ENCODE data around the gene ZNF783.
"Not testable (repeated sequence)": the region's sequence is repeated elsewhere in the genome, so short reads cannot be mapped to it uniquely, and the experiment has no call there.

The ZNF783 gene

GRCh38 chr7:149241696-149242095 lies 20.3 kb upstream of the ZNF783 start:
- DNase-seq: no peak

GRCh38 chr7:149245244-149245643 lies 16.8 kb upstream of the ZNF783 start:
- DNase-seq: no peak

GRCh38 chr7:149245744-149246143 lies 16.3 kb upstream of the ZNF783 start:
- DNase-seq: no peak

- DNase-seq: no peak
Observed at GRCh38 chr7:149248777-149249176, 13.2 kb upstream of the ZNF783 start.

GRCh38 chr7:149250151-149250550 lies 11.8 kb upstream of the ZNF783 start:
- DNase-seq: not testable (repeated sequence)

GRCh38 chr7:149251518-149251917 lies 10.5 kb upstream of the ZNF783 start:
- DNase-seq: not testable (repeated sequence)

- no peak for DNase-seq
Observed at GRCh38 chr7:149252378-149252777, 9.6 kb upstream of the ZNF783 start.

- DNase-seq: no peak
Observed at GRCh38 chr7:149253665-149254064, 8.3 kb upstream of the ZNF783 start.

GRCh38 chr7:149254181-149254858 lies 7.7 kb upstream of the ZNF783 start:
- no peak for DNase-seq

- no peak for DNase-seq
Observed at GRCh38 chr7:149255174-149255573, 6.8 kb upstream of the ZNF783 start.

- no peak for DNase-seq
Observed at GRCh38 chr7:149256568-149256967, 5.4 kb upstream of the ZNF783 start.

GRCh38 chr7:149257146-149257545 lies 4.8 kb upstream of the ZNF783 start:
- DNase-seq: no peak

GRCh38 chr7:149261316-149261828 lies 624 bp upstream of the ZNF783 start:
- DNase-seq: no peak

GRCh38 chr7:149266451-149266850 lies 4.5 kb downstream of the ZNF783 start:
- no peak for DNase-seq

- no peak for DNase-seq
Observed at GRCh38 chr7:149267733-149268132, 5.7 kb downstream of the ZNF783 start.

GRCh38 chr7:149274424-149274823 lies 12.4 kb downstream of the ZNF783 start:
- not testable (repeated sequence) for DNase-seq

GRCh38 chr7:149277871-149278270 lies 15.9 kb downstream of the ZNF783 start:
- DNase-seq: no peak

GRCh38 chr7:149278396-149278795 lies 16.4 kb downstream of the ZNF783 start:
- no peak for DNase-seq

- DNase-seq: no peak
Observed at GRCh38 chr7:149279111-149279743, 17.2 kb downstream of the ZNF783 start.

GRCh38 chr7:149280151-149280550 lies 18.2 kb downstream of the ZNF783 start:
- no peak for DNase-seq

GRCh38 chr7:149280661-149281507 lies 18.9 kb downstream of the ZNF783 start:
- no peak for DNase-seq

GRCh38 chr7:149281508-149282330 lies 19.7 kb downstream of the ZNF783 start:
- no peak for DNase-seq

- no peak for DNase-seq
Observed at GRCh38 chr7:149282331-149282655, 20.3 kb downstream of the ZNF783 start.

Data from NCI-H446 (cell line).